SU-DHL-6 (cell line): ENCODE results near the gene LYL1.
A peak's percentile ranks its signal among the peaks of the same experiment; 100 is the strongest.

ENCODE experiments used
- H2AFZ ChIP-seq: fragments of 200-600 bp; sonication (generic); 2 replicates; pipeline ENCODE4 v1.6.1; 2014; ENCODE audit warnings: low read depth, mild to moderate bottlenecking, moderate library complexity, mixed read lengths, antibody characterized with exemption, low read length; ENCODE audit not compliant: severe bottlenecking
- H3F3A ChIP-seq: fragments of 200-600 bp; shearing (Covaris generic); 2 replicates; pipeline ENCODE4 v1.6.0; 2016; ENCODE audit warnings: antibody characterized with exemption, mild to moderate bottlenecking; ENCODE audit not compliant: insufficient read depth
- H3K27ac ChIP-seq: fragments of 200-600 bp; sonication (generic); 2 replicates; pipeline ENCODE4 v1.5.1; 2016; ENCODE audit warnings: low read depth, mild to moderate bottlenecking, low read length, moderate library complexity, mixed read lengths
- H3K27me3 ChIP-seq: fragments of 200-600 bp; sonication (generic), shearing (Covaris generic); 2 replicates; pipeline ENCODE4 v1.6.0; 2014; ENCODE audit warnings: mild to moderate bottlenecking, low read length
- H3K36me3 ChIP-seq: fragments of 200-600 bp; sonication (generic); 2 replicates; pipeline ENCODE4 v1.6.1; 2014; ENCODE audit warnings: mild to moderate bottlenecking, low read length, mixed read lengths
- H3K4me2 ChIP-seq: fragments of 300-600, 200-600 bp; shearing (Covaris generic), sonication (generic); 2 replicates; pipeline ENCODE4 v1.6.0; 2014; ENCODE audit warnings: low read length, low read depth, mild to moderate bottlenecking; ENCODE audit not compliant: poor library complexity, severe bottlenecking
- H3K4me3 ChIP-seq: fragments of 200-600 bp; sonication (generic); 2 replicates; pipeline ENCODE4 v1.5.1; 2014; ENCODE audit warnings: antibody characterized with exemption, low read length, mild to moderate bottlenecking, mixed read lengths; ENCODE audit not compliant: insufficient read depth, poor library complexity, severe bottlenecking
- H3K79me2 ChIP-seq: fragments of 200-600 bp; sonication (generic); 2 replicates; pipeline ENCODE4 v1.6.1; 2014; ENCODE audit warnings: mild to moderate bottlenecking, low read length, moderate library complexity; ENCODE audit not compliant: insufficient read depth
- H3K9ac ChIP-seq: fragments of 200-600 bp; sonication (generic); 2 replicates; pipeline ENCODE4 v1.7.0; 2014; ENCODE audit warnings: mild to moderate bottlenecking, low read length
- H3K9me2 ChIP-seq: fragments of 200-600 bp; sonication (generic); replicated peaks from 2 replicates; pipeline ENCODE4 v1.6.1; 2014; ENCODE audit warnings: low read length; ENCODE audit not compliant: insufficient read depth
- H3K9me3 ChIP-seq: fragments of 200-600 bp; sonication (generic); 2 replicates; pipeline ENCODE4 v1.6.1; 2014; ENCODE audit warnings: low read length, mixed read lengths; ENCODE audit not compliant: insufficient read depth
- H4K20me1 ChIP-seq: fragments of 200-600 bp; sonication (generic); 2 replicates; pipeline ENCODE4 v1.6.1; 2014; ENCODE audit warnings: low read depth, mild to moderate bottlenecking, antibody characterized with exemption, low read length, moderate library complexity, mixed read lengths
- CTCF ChIP-seq: fragments of 200-600 bp; sonication (generic); IDR thresholded peaks from one replicate; pipeline ENCODE4 v1.5.1; 2017; ENCODE audit warnings: antibody characterized with exemption, mild to moderate bottlenecking, low read length, moderate library complexity; ENCODE audit not compliant: insufficient read depth, poor library complexity, severe bottlenecking
- EZH2phosphoT487 ChIP-seq: fragments of 200-600 bp; sonication (generic), shearing (Covaris generic); conservative IDR thresholded peaks from 2 replicates; pipeline ENCODE4 v1.6.1; 2018; ENCODE audit warnings: mild to moderate bottlenecking, antibody characterized with exemption, low read length, moderate library complexity, mixed read lengths

LYL1 gene

DNA sequence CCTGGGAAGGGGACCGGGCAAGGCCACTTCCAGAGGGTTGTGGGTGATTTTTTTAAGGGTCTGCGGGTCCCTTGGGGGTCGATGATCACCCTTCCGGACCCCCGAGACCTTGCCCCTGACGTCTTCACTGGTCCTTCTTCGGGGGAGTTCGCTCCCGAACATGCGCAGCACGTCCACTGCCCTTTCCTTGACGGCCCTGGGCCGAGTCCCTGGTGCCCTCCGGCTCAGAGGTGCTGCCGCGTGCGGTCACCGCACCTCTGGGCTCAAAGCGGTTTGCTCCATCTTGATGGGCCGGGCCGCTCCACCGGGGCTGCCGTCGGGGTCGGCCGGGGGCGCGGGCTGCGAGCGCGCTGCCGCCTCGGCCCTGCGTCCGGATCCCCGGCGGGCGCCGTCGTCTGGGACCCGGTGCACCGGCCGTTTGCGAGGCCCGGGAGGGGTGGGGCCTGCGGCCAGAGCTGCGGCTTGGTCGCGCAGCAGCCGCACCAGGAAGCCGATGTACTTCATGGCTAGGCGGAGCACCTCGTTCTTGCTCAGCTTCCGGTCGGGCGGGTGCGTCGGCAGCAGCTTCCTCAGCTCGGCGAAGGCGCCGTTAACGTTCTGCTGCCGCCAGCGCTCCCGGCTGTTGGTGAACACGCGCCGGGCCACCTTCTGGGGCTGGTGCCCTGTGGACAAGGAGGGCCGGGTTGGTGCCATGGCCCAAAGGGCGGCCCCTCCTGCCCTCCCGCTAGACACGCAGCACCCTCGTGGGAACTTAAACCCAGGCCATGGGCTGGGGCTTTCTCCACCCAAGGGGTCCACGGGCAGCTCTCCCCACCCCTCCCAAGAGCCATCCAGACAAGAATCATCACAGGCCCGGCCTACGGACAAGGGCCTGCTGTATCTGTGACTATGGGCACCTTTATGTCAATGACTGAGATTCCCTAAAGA is 3.3 kb downstream of the LYL1 start:
- Histone ChIP-seq H2AFZ (no peak overlapping the region), H3K9ac (peak overlapping the region; percentile 26; the same call in 1 of the 2 replicates), H3K36me3 (peaks cover 13% of the 10 kb centered on the region), H3K4me2 (peak overlapping the region; percentile 35), H3F3A (peaks cover 27% of the 10 kb centered on the region), H3K27me3 (no peaks in the 10 kb centered on the region), H3K4me3 (no peak overlapping the region), H3K9me2 (no peaks in the 10 kb centered on the region), H3K79me2 (peaks cover 14% of the 10 kb centered on the region), H3K27ac (no peak overlapping the region), H3K9me3 (no peaks in the 10 kb centered on the region), H4K20me1 (no peaks in the 10 kb centered on the region)
- no peak for TF ChIP-seq EZH2phosphoT487
- TF ChIP-seq CTCF, result no peak

DNA sequence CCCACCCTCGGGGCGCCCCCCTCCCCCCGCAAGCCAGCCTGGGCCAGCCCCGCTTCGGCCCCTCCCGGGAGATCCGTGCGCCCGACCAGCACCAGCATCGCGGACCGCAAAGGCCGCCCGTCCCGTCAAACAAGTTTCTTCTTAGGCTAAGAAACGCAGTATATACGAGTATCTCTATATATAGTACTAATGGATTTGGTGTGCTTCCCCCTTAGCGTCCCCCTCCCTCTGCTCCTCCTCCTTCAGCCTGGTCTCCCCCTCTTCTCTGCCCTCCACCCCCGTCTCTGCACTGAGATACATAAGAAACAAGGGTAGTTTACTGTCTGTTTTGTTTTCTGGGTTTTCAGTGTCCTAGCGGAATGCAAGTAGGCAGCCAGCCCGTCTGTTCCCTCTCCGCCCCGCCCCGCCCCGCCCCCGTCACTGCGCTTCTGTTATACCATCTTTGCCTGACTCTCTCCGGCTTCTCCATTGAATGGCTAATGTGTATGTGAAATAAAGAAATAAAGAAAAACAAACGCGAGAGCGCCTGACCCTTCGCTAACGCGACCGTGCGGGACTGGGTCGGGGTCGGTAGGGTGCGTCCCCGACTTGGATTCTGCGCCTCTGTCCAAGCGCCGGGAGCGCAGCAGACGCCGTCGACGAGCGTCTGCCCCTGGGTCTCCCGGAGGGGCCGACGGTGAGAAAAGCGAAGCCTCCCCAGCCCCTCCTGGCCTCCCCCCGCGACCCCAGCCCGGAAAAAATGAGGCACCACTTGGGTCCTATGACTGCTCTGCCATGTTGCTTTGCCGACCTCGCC is 4.2 kb downstream of the LYL1 start:
- Histone ChIP-seq H3K27ac (no peak overlapping the region), H3K9me2 (no peaks in the 10 kb centered on the region), H3K36me3 (peaks cover 13% of the 10 kb centered on the region), H2AFZ (no peak overlapping the region), H3K79me2 (peaks cover 14% of the 10 kb centered on the region), H3K9me3 (no peaks in the 10 kb centered on the region), H3K27me3 (no peaks in the 10 kb centered on the region), H3F3A (peaks cover 20% of the 10 kb centered on the region), H3K4me3 (no peak overlapping the region), H3K4me2 (no peak overlapping the region), H3K9ac (no peak overlapping the region), H4K20me1 (no peaks in the 10 kb centered on the region)
- no peak for TF ChIP-seq CTCF
- no peak for TF ChIP-seq EZH2phosphoT487

DNA sequence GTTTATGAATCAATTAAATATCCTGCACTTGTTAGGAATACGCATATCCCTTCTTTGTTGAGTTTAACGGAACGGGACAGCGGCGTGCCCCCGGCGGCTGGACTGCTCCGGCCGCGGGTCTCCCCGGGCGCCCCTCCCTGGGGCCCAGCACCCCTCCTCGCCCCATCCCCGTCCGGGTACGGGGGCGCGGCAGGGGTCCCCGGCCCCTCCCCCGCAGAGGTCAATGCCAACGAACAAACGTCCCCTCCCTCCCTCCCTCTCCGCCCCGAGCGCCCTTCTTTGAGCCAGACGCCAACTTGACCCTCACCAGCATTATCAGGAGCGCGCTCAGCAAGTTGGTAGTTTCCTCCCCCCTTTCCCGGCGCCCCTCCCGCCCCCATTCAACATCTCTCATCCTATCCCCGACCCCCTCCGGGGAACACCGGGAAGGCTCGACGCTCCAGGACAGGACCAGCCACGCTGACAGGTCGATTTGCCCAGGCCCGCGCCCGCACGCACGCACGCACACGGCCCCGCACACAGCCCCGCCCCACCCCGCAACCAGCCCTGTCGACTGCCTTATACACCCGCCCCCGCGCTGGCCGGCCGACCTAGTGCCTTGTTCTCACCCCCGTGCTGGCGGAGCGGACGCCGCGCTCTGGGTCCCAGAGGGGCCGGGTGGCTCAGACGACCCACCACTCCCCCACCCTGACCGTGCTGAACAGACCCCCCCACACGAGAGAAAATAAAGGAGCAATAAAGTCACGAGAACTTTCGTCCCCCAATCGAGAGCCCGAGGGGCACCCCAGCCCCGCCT is 5.0 kb downstream of the LYL1 start:
- Histone ChIP-seq H3K9me3 (no peaks in the 10 kb centered on the region), H4K20me1 (no peaks in the 10 kb centered on the region), H3K9me2 (no peaks in the 10 kb centered on the region), H3K4me2 (no peak overlapping the region), H3K27me3 (no peaks in the 10 kb centered on the region), H3K36me3 (peaks cover 13% of the 10 kb centered on the region), H3K27ac (no peak overlapping the region), H3K79me2 (peaks cover 13% of the 10 kb centered on the region), H3K4me3 (no peak overlapping the region), H2AFZ (no peak overlapping the region), H3F3A (peaks cover 15% of the 10 kb centered on the region), H3K9ac (no peak overlapping the region)
- no peak for TF ChIP-seq CTCF
